C4-2B (cell line): ENCODE results near the gene OXNAD1.

Source experiments
- ZFX ChIP-seq: fragments of 450-650 bp; IDR thresholded peaks from 2 replicates; pipeline ENCODE4 v1.6.1; 2017
- TF ChIP-seq, protein P1 (sequence below): fragments of 450-650 bp; conservative IDR thresholded peaks from 2 replicates; pipeline ENCODE4 v1.5.1; 2017; ENCODE audit warnings: mild to moderate bottlenecking

DNA sequence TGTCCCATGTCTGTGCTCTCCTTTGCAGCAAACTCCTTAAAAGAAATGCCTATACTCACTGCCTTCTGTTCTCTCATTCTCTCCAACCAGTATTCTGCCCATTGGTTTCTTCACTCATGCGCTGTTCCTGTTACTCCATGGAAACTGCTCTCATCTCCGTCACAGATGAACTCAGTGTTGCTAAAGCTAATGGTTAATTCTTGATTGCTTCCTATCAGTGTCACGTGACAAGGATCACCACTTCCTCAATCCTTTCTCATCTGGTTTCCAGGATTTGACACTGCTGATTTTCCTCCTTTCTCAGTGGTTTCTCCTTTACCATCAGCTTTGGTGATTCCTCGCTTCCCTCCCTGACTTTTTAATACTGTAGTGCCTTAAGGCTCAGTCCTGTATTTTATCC, 2.8 kb upstream of the OXNAD1 start:
- TF ChIP-seq, protein P1, sequence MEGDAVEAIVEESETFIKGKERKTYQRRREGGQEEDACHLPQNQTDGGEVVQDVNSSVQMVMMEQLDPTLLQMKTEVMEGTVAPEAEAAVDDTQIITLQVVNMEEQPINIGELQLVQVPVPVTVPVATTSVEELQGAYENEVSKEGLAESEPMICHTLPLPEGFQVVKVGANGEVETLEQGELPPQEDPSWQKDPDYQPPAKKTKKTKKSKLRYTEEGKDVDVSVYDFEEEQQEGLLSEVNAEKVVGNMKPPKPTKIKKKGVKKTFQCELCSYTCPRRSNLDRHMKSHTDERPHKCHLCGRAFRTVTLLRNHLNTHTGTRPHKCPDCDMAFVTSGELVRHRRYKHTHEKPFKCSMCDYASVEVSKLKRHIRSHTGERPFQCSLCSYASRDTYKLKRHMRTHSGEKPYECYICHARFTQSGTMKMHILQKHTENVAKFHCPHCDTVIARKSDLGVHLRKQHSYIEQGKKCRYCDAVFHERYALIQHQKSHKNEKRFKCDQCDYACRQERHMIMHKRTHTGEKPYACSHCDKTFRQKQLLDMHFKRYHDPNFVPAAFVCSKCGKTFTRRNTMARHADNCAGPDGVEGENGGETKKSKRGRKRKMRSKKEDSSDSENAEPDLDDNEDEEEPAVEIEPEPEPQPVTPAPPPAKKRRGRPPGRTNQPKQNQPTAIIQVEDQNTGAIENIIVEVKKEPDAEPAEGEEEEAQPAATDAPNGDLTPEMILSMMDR: no peak
- TF ChIP-seq ZFX: no peak
